Measurements from ENCODE around the gene LASP1NB.

DNA sequence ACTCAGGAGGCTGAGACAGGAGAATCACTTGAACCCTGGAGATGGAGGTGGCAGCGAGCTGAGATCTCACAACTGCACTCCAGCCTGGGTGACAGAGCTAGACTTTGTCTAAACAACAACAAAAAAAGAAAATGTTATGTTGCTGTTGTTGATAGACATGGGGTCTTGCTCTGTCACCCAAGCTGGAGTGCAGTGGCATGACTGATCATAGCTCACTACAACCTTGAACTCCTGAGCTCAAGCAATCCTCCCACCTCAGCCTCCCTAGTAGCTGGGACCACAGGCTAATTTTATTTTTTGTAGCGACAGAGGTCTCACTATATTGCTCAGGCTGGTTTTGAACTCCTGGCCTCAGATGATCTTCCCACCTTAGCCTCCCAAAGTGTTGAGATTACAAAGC lies 21.8 kb downstream of the LASP1NB start:
- TF ChIP-seq, protein P1, sequence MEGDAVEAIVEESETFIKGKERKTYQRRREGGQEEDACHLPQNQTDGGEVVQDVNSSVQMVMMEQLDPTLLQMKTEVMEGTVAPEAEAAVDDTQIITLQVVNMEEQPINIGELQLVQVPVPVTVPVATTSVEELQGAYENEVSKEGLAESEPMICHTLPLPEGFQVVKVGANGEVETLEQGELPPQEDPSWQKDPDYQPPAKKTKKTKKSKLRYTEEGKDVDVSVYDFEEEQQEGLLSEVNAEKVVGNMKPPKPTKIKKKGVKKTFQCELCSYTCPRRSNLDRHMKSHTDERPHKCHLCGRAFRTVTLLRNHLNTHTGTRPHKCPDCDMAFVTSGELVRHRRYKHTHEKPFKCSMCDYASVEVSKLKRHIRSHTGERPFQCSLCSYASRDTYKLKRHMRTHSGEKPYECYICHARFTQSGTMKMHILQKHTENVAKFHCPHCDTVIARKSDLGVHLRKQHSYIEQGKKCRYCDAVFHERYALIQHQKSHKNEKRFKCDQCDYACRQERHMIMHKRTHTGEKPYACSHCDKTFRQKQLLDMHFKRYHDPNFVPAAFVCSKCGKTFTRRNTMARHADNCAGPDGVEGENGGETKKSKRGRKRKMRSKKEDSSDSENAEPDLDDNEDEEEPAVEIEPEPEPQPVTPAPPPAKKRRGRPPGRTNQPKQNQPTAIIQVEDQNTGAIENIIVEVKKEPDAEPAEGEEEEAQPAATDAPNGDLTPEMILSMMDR (conservative IDR thresholded peaks at IDR 0.05) = no peak
- TF ChIP-seq ZFX (IDR thresholded peaks at IDR 0.05) = no peak
